Mesothelial cell of epicardium (in vitro differentiated cells): ENCODE measurements around the gene WWOX. TPM values are rescaled to one million over a fixed set of nuclear protein-coding genes. Genes with fewer than 3 reads are reported as not detected.

Experiments
- DNase-seq, 2 experiments: peaks; one replicate each; pipeline ENCODE4 v3.0.0; 2021; ENCODE audit warnings: low spot score in 2 of 2; ENCODE audit not compliant: unreplicated experiment in 2 of 2
- H3K27ac Mint-ChIP-seq: 2 replicates; pipeline ENCODE4 v1.8.0; 2021; ENCODE audit warnings: mixed read lengths
- H3K27me3 Mint-ChIP-seq: 2 replicates; pipeline ENCODE4 v1.8.0; 2021; ENCODE audit warnings: low read depth, mixed read lengths
- H3K36me3 Mint-ChIP-seq: 2 replicates; pipeline ENCODE4 v1.8.0; 2021; ENCODE audit warnings: mixed read lengths
- H3K4me1 Mint-ChIP-seq: 2 replicates; pipeline ENCODE4 v1.8.0; 2021; ENCODE audit warnings: mixed read lengths
- H3K4me3 Mint-ChIP-seq: 2 replicates; pipeline ENCODE4 v1.8.0; 2021; ENCODE audit warnings: mild to moderate bottlenecking, moderate library complexity, mixed read lengths
- H3K9me3 Mint-ChIP-seq: 2 replicates; pipeline ENCODE4 v1.8.0; 2021; ENCODE audit warnings: mixed read lengths
- total RNA-seq: library from RNA; stranded (reverse); gene quantifications from 3 replicates; pipeline ENCODE4 v1.2.1, GENCODE V29; 2021
- TF ChIP-seq, protein P1 (sequence below): fragments of 200-600 bp; sonication (generic); IDR thresholded peaks from one replicate; pipeline ENCODE4 v1.5.0; 2021; ENCODE audit warnings: antibody characterized with exemption; ENCODE audit not compliant: unreplicated experiment

The WWOX gene
- total RNA-seq, 1 donor from 2014 or later = 29.7 TPM

DNA sequence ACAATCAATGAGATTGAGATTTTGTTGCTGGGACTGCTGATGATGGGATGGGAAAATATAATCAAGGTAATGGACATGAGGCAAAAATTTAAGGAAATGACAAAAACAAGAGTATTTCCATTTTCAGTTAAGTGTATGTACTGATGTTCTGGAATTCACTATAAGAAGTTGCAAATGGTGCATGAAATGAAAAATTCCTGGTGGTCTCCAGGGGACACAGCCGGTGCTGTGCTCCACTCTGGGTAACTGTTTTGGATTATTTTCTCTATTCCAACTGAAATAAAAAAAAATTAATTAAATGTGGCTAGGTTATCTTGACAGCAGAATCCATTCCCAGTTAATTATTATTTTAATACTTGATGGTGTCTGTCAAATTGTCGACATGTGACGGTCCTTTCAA lies 305.6 kb downstream of the WWOX start:
- Mint-ChIP-seq H3K27me3 (no peaks in the 10 kb centered on the region), H3K4me1 (no peaks in the 10 kb centered on the region), H3K27ac (no peak overlapping the region), H3K4me3 (no peak overlapping the region), H3K36me3 (no peaks in the 10 kb centered on the region), H3K9me3 (peaks cover 23% of the 10 kb centered on the region)
- TF ChIP-seq, protein P1, sequence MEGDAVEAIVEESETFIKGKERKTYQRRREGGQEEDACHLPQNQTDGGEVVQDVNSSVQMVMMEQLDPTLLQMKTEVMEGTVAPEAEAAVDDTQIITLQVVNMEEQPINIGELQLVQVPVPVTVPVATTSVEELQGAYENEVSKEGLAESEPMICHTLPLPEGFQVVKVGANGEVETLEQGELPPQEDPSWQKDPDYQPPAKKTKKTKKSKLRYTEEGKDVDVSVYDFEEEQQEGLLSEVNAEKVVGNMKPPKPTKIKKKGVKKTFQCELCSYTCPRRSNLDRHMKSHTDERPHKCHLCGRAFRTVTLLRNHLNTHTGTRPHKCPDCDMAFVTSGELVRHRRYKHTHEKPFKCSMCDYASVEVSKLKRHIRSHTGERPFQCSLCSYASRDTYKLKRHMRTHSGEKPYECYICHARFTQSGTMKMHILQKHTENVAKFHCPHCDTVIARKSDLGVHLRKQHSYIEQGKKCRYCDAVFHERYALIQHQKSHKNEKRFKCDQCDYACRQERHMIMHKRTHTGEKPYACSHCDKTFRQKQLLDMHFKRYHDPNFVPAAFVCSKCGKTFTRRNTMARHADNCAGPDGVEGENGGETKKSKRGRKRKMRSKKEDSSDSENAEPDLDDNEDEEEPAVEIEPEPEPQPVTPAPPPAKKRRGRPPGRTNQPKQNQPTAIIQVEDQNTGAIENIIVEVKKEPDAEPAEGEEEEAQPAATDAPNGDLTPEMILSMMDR = no peak
- DNase-seq = no peak

DNA sequence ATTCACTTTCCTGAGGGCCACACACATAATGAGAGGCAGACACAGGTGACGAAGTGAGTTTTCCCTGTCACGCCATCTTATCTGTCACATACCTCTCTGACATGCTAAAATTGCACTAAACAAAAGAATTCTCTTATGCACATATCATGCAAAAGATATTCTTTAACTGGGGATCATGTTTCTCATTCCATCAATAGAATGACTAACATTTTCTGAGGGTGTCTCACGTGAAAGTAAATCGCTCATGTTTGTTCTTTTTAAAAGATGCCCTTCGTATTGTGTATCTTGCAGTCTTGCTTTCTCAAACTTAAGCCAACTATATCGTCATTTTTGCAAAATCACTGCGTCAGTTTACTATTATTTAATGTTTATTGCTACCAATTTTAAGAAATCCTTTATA lies 306.4 kb downstream of the WWOX start:
- Mint-ChIP-seq H3K27me3 (no peaks in the 10 kb centered on the region), H3K9me3 (peaks cover 24% of the 10 kb centered on the region), H3K4me1 (no peaks in the 10 kb centered on the region), H3K36me3 (no peaks in the 10 kb centered on the region), H3K4me3 (no peak overlapping the region), H3K27ac (no peak overlapping the region)
- DNase-seq = no peak
- TF ChIP-seq, protein P1 = no peak

DNA sequence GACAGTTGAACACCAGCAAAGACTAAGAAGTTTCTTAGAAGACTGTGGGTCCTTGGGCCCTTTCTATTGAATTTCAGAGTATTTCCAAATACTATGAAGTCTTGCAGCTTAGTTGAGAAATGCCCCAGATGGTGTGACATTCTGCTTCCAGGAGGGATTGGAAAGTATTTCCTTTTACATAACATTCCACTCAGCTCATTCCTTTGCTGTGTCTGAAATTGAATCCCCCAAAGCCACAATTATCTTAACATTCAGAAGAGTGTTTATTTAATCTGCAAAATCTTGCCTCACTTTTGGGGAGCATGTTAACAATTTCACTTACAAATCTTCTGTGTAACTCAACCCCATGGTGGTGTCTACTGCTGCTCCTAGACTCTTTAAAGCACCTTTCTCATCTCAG lies 307.7 kb downstream of the WWOX start:
- Mint-ChIP-seq H3K27me3 (no peaks in the 10 kb centered on the region), H3K4me1 (no peaks in the 10 kb centered on the region), H3K27ac (no peak overlapping the region), H3K4me3 (no peak overlapping the region), H3K36me3 (peaks cover 2% of the 10 kb centered on the region), H3K9me3 (peaks cover 34% of the 10 kb centered on the region)
- TF ChIP-seq, protein P1 = no peak
- DNase-seq = no peak

DNA sequence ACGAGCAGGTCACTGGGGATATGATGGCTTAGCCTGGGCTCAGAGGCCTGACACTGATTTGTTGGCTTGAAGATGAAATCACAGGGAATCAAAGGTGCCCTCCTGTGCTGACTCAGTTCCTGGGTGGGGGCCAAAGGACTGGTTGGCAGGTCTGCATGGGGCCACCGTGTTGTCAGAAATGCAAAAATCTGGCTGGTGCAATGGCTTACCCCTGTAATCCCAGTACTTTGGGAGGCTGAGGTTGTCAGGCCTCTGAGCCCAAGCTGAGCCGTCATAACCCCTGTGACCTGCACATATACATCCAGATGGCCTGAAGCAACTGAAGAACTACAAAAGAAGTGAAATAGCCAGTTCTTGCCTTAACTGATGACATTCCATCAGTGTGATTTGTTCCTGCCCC lies 314.2 kb downstream of the WWOX start:
- no peak overlapping the region for H3K27ac Mint-ChIP-seq
- TF ChIP-seq, protein P1 = no peak
- H3K27me3 Mint-ChIP-seq = no peaks in the 10 kb centered on the region
- peaks cover 15% of the 10 kb centered on the region for H3K36me3 Mint-ChIP-seq
- H3K4me3 Mint-ChIP-seq = no peak overlapping the region
- H3K9me3 Mint-ChIP-seq = peaks cover 39% of the 10 kb centered on the region
- DNase-seq = no peak
- no peaks in the 10 kb centered on the region for H3K4me1 Mint-ChIP-seq

DNA sequence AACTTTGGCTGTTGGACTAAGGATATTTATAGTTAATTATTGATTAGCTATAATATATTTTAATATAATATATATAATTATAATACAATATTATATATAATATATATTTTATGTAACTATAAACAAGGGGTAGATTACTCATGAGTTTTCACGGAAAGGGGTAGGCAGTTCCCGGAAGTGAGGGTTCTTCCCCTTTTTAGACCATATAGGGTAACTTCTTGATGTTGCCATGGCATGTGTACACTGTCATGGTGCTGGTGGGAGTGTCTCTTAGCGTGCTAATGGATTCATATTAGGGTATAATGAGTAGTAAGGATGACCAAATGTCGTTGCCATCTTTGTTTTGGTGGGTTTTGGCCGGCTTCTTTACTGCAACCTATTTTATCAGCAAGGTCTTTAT lies 315.6 kb downstream of the WWOX start:
- Mint-ChIP-seq H3K27ac (no peak overlapping the region), H3K27me3 (no peaks in the 10 kb centered on the region), H3K4me3 (no peak overlapping the region), H3K36me3 (peaks cover 15% of the 10 kb centered on the region), H3K9me3 (peaks cover 29% of the 10 kb centered on the region), H3K4me1 (no peaks in the 10 kb centered on the region)
- no peak for DNase-seq
- TF ChIP-seq, protein P1 = no peak

DNA sequence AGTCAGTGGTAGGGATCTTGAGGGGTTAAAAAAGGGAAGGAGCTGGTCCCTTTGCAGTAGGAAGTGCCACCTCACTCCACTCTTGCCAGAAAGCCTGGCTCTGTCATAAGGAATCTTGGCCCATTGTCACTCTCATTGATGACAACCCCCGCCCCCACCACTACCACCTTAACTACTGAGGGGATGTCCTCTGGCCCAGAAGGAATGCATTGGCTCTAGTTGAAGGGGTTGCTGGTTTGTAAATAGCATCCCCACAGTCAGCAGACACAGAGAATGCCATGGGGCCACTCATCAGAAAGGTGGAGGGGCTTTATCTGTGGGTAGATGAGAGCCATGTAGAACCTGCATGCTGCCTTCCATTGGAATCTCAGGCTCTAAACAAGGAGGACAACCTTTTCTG lies 316.2 kb downstream of the WWOX start:
- Mint-ChIP-seq H3K4me3 (no peak overlapping the region), H3K36me3 (peaks cover 15% of the 10 kb centered on the region), H3K27me3 (no peaks in the 10 kb centered on the region), H3K27ac (no peak overlapping the region), H3K4me1 (no peaks in the 10 kb centered on the region), H3K9me3 (peaks cover 28% of the 10 kb centered on the region)
- no peak for DNase-seq
- TF ChIP-seq, protein P1 = no peak
